CD4-positive, alpha-beta T cell treated with Interleukin-6 at 100 ng/mL for 8 hours (primary cell): ENCODE data around the gene REXO1.
"Not testable (repeated sequence)": the region's sequence is repeated elsewhere in the genome, so short reads cannot be mapped to it uniquely, and the experiment has no call there.

Source experiments
- DNase-seq: peaks from one replicate; pipeline ENCODE4 v3.0.0-alpha.2; 2020; ENCODE audit warnings: mixed read lengths, low spot score

The REXO1 gene

GRCh38 chr19:1848399-1849131 lies at the start of gene REXO1:
TSS of gene REXO1 (minus strand) at chr19:1848483. CDS start at chr19:1848358, 125 bp downstream.
- peak; percentile 96 for DNase-seq

GRCh38 chr19:1896508-1896907 lies 48.2 kb upstream of the REXO1 start:
- no peak for DNase-seq

GRCh38 chr19:1893791-1894190 lies 45.5 kb upstream of the REXO1 start:
- DNase-seq, result no peak

- DNase-seq, result no peak
Observed at GRCh38 chr19:1889907-1890306, 41.6 kb upstream of the REXO1 start.

- no peak for DNase-seq
Observed at GRCh38 chr19:1888385-1888784, 40.1 kb upstream of the REXO1 start.

GRCh38 chr19:1886360-1886759 lies 38.1 kb upstream of the REXO1 start:
- not testable (repeated sequence) for DNase-seq

- DNase-seq, result peak; percentile 93
Observed at GRCh38 chr19:1885398-1886119, 37.3 kb upstream of the REXO1 start, which contains the start of gene ABHD17A. TSS of gene ABHD17A (minus strand) at chr19:1885496. CDS start at chr19:1881566, 3,930 bp downstream.

GRCh38 chr19:1884719-1885334 lies 36.5 kb upstream of the REXO1 start:
- no peak for DNase-seq

GRCh38 chr19:1884291-1884718 lies 36.0 kb upstream of the REXO1 start:
- no peak for DNase-seq

- no peak for DNase-seq
Observed at GRCh38 chr19:1883784-1884183, 35.5 kb upstream of the REXO1 start.

GRCh38 chr19:1882786-1883692 lies 34.8 kb upstream of the REXO1 start:
- no peak for DNase-seq

- peak; percentile 82 for DNase-seq
Observed at GRCh38 chr19:1882089-1882785, 34.0 kb upstream of the REXO1 start.

- not testable (repeated sequence) for DNase-seq
Observed at GRCh38 chr19:1881393-1882088, 33.3 kb upstream of the REXO1 start.

GRCh38 chr19:1880611-1881392 lies 32.5 kb upstream of the REXO1 start:
- DNase-seq, result no peak

GRCh38 chr19:1879982-1880381 lies 31.7 kb upstream of the REXO1 start:
- not testable (repeated sequence) for DNase-seq

- not testable (repeated sequence) for DNase-seq
Observed at GRCh38 chr19:1878583-1878982, 30.3 kb upstream of the REXO1 start.

GRCh38 chr19:1877280-1877660 lies 29.0 kb upstream of the REXO1 start:
- DNase-seq, result not testable (repeated sequence)

GRCh38 chr19:1876496-1877279 lies 28.4 kb upstream of the REXO1 start:
- not testable (repeated sequence) for DNase-seq
